ENCODE results near the gene ZNF844. TPM values are rescaled to one million over a fixed set of nuclear protein-coding genes. Genes with fewer than 3 reads are reported as not detected.

Gene ZNF844
- polyA plus RNA-seq, 1 of the 3 experiments (the other 2 are of a cell fraction) = 0.28 TPM

DNA sequence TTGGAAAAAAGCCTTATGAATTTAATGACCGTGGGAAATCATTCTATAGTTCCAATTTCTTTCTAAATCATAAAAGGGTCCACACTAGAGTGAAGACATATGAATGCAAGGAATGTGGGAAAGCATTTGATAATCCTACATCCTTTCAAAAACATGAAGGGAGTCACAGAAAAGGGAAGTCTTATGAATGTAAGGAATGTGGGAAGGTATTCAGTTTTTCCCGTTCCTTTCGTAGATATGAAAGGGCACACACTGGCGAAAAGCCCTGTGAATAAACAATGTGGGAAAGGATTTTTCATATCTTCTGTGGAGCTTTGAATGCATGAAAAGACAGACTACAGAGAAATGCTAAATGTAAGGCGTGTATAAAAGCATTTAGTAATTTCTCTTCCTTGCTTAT is 48.6 kb downstream of the ZNF844 start:
- Histone ChIP-seq H3F3A (replicated peaks; ENCODE audit: insufficient read depth) (no peaks in the 10 kb centered on the region), H3K9ac (no peak overlapping the region), H3K4me2 (no peak overlapping the region), H3K9me3 (no peaks in the 10 kb centered on the region), H3K27ac (ENCODE audit: low read depth in 2 of 2, low read length in 1 of 2) (no peak overlapping the region), H4K20me1 (ENCODE audit: insufficient read depth) (no peaks in the 10 kb centered on the region), H3K4me1 (ENCODE audit: control insufficient read depth in 1 of 2, insufficient read depth in 2 of 2, low read depth in 1 of 2, low read length in 1 of 2) (no peaks in the 10 kb centered on the region), H3K9me2 (no peaks in the 10 kb centered on the region), H3K27me3 (ENCODE audit: insufficient read depth) (no peaks in the 10 kb centered on the region), H3K36me3 (replicated peaks in 1 of 2; ENCODE audit: control insufficient read depth in 1 of 2, insufficient read depth in 2 of 2, low read length in 1 of 2) (no peaks in the 10 kb centered on the region), H3K4me3 (ENCODE audit: low read depth in 2 of 2, low read length in 1 of 2) (no peak overlapping the region), H3K79me2 (ENCODE audit: insufficient read depth) (no peaks in the 10 kb centered on the region), H2AFZ (ENCODE audit: low read depth) (no peak overlapping the region)
- ChIA-PET POLR2A (no interaction called here), CTCF (interaction anchor here (1.4 to 2.3 kb wide), 2 partner anchors 13 to 14 kb away, joined by 3 to 6 read pairs; no protein-coding TSS in a partner anchor)
- TF ChIP-seq, protein P1, sequence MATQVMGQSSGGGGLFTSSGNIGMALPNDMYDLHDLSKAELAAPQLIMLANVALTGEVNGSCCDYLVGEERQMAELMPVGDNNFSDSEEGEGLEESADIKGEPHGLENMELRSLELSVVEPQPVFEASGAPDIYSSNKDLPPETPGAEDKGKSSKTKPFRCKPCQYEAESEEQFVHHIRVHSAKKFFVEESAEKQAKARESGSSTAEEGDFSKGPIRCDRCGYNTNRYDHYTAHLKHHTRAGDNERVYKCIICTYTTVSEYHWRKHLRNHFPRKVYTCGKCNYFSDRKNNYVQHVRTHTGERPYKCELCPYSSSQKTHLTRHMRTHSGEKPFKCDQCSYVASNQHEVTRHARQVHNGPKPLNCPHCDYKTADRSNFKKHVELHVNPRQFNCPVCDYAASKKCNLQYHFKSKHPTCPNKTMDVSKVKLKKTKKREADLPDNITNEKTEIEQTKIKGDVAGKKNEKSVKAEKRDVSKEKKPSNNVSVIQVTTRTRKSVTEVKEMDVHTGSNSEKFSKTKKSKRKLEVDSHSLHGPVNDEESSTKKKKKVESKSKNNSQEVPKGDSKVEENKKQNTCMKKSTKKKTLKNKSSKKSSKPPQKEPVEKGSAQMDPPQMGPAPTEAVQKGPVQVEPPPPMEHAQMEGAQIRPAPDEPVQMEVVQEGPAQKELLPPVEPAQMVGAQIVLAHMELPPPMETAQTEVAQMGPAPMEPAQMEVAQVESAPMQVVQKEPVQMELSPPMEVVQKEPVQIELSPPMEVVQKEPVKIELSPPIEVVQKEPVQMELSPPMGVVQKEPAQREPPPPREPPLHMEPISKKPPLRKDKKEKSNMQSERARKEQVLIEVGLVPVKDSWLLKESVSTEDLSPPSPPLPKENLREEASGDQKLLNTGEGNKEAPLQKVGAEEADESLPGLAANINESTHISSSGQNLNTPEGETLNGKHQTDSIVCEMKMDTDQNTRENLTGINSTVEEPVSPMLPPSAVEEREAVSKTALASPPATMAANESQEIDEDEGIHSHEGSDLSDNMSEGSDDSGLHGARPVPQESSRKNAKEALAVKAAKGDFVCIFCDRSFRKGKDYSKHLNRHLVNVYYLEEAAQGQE (IDR thresholded peaks at IDR 0.05; ENCODE audit: low read depth, low read length) = no peak
- TF ChIP-seq, protein P2, sequence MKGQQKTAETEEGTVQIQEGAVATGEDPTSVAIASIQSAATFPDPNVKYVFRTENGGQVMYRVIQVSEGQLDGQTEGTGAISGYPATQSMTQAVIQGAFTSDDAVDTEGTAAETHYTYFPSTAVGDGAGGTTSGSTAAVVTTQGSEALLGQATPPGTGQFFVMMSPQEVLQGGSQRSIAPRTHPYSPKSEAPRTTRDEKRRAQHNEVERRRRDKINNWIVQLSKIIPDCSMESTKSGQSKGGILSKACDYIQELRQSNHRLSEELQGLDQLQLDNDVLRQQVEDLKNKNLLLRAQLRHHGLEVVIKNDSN (IDR thresholded peaks at IDR 0.05; ENCODE audit: borderline replicate concordance, low read depth) = no peak
- TF ChIP-seq JUND (IDR thresholded peaks at IDR 0.05) (no peak), TEAD4 (IDR thresholded peaks at IDR 0.05; ENCODE audit: borderline replicate concordance, insufficient read depth) (no peak), FOXM1 (IDR thresholded peaks at IDR 0.05; ENCODE audit: low read depth) (no peak), RCOR1 (IDR thresholded peaks at IDR 0.05; ENCODE audit: low read length) (no peak), RAD21 (IDR thresholded peaks at IDR 0.05; ENCODE audit: low read length) (no peak), ELF1 (IDR thresholded peaks at IDR 0.05) (no peak), MXI1 (IDR thresholded peaks at IDR 0.05; ENCODE audit: low read depth, low read length) (no peak), TCF12 (IDR thresholded peaks at IDR 0.05) (no peak), YY1 (IDR thresholded peaks at IDR 0.05; ENCODE audit: low read depth) (no peak), POLR2AphosphoS5 (IDR thresholded peaks at IDR 0.05; ENCODE audit: low read depth, low read length) (no peak), NFIC (IDR thresholded peaks at IDR 0.05; ENCODE audit: borderline replicate concordance) (no peak), GABPA (IDR thresholded peaks at IDR 0.05; ENCODE audit: low read depth) (no peak)
- no peak for DNase-seq
- WGBS (ENCODE audit: low lambda C conversion rate) = 19% methylated on average over 5 of the region's 5 CpGs

DNA sequence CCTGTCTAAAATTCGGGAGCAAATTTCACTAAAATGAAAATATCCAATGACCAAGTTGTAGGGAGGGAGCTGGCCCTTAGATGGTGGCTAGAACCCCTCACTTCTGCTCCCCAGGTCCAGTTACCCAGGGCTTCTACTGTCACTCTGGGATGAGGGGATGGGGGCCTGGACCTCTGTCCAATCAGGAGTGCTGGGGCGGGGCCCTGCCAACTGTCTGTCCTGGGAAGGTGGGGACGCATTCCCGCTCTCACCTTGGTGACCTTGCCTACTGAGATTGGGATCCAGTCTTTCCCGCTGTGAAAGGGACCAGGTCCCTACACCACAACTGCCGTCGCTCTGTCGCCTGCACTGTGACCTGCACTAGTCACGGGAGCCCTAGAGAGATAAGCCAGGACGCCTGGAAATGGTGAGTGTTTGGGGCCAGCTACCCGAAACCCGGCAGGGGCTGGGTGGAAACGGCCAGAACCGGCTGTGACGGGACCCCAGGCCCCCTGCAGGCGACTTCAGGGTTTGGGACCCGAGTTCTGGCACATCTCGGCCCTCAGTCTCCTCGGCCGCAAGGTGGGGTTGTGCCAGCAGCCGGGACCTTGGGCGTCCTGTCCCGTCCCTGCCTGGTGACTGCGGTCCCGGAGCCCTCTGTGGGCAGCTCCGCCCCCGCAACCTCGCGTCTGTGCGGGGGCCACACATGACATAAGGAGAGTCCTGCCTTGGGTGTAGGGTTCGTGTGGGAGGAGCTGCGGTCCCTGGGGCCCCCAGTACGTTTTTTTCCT is 52.9 kb downstream of the ZNF844 start:
- CTCF ChIA-PET = interaction anchor here (1.3 kb wide), 1 partner anchor 10 kb away, joined by 3 read pairs; no protein-coding TSS in a partner anchor
- H3K36me3 ChIP-seq (replicated peaks in 1 of 2; ENCODE audit: control insufficient read depth in 1 of 2, insufficient read depth in 2 of 2, low read length in 1 of 2) = no peaks in the 10 kb centered on the region
- no peaks in the 10 kb centered on the region for H3K27me3 ChIP-seq (ENCODE audit: insufficient read depth)
- no peaks in the 10 kb centered on the region for H3K9me2 ChIP-seq
- no peak overlapping the region for H2AFZ ChIP-seq (ENCODE audit: low read depth)
- no peaks in the 10 kb centered on the region for H3K79me2 ChIP-seq (ENCODE audit: insufficient read depth)
- no peaks in the 10 kb centered on the region for H3K9me3 ChIP-seq
- H3K4me2 ChIP-seq = no peak overlapping the region
- no peaks in the 10 kb centered on the region for H3K4me1 ChIP-seq (ENCODE audit: control insufficient read depth in 1 of 2, insufficient read depth in 2 of 2, low read depth in 1 of 2, low read length in 1 of 2)
- TF ChIP-seq, protein P3, sequence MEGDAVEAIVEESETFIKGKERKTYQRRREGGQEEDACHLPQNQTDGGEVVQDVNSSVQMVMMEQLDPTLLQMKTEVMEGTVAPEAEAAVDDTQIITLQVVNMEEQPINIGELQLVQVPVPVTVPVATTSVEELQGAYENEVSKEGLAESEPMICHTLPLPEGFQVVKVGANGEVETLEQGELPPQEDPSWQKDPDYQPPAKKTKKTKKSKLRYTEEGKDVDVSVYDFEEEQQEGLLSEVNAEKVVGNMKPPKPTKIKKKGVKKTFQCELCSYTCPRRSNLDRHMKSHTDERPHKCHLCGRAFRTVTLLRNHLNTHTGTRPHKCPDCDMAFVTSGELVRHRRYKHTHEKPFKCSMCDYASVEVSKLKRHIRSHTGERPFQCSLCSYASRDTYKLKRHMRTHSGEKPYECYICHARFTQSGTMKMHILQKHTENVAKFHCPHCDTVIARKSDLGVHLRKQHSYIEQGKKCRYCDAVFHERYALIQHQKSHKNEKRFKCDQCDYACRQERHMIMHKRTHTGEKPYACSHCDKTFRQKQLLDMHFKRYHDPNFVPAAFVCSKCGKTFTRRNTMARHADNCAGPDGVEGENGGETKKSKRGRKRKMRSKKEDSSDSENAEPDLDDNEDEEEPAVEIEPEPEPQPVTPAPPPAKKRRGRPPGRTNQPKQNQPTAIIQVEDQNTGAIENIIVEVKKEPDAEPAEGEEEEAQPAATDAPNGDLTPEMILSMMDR (IDR thresholded peaks at IDR 0.05) = no peak
- TF ChIP-seq FOSL2 (IDR thresholded peaks at IDR 0.05; ENCODE audit: borderline replicate concordance, low read depth) (no peak), RCOR1 (IDR thresholded peaks at IDR 0.05; ENCODE audit: low read length) (no peak), NFIC (IDR thresholded peaks at IDR 0.05; ENCODE audit: borderline replicate concordance) (no peak), TEAD4 (IDR thresholded peaks at IDR 0.05; ENCODE audit: borderline replicate concordance, insufficient read depth) (no peak)
- H3F3A ChIP-seq (replicated peaks; ENCODE audit: insufficient read depth) = no peaks in the 10 kb centered on the region
- no peak for DNase-seq
- H3K4me3 ChIP-seq (ENCODE audit: low read depth in 2 of 2, low read length in 1 of 2) = no peak overlapping the region
- POLR2A ChIA-PET = no interaction called here
- H4K20me1 ChIP-seq (ENCODE audit: insufficient read depth) = no peaks in the 10 kb centered on the region
- H3K9ac ChIP-seq = no peak overlapping the region
- no peak overlapping the region for H3K27ac ChIP-seq (ENCODE audit: low read depth in 2 of 2, low read length in 1 of 2)
- 62% methylated on average over 23 of the region's 33 CpGs for WGBS (ENCODE audit: low lambda C conversion rate)
